ENCODE results near the gene PATL1. TPM values are rescaled to one million over a fixed set of nuclear protein-coding genes. Genes with fewer than 3 reads are reported as not detected.
A peak's percentile ranks its signal among the peaks of the same experiment; 100 is the strongest.
"Not testable (repeated sequence)": the region's sequence is repeated elsewhere in the genome, so short reads cannot be mapped to it uniquely, and the experiment has no call there.

The PATL1 gene
- total RNA-seq, 1 donor from 2014 or later = 15.3 TPM

DNA sequence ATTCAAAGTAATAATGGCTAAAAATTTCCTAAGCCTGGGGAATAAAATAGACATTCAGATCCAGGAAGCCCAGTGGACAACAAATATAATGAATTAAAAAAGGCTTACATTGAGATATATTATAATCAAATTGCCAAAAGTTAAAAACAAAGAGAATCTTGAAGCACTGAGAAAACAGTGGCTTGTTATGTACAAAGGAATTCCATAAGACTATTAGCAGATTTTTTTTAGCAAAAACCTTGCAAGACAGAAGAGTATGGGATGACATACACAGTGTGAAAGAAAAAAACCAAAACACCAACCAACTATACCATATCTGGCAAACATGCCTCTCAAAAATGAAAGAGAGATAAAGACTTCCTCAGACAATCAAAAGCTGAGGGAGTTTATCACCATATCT, 24.1 kb upstream of the PATL1 start:
- Histone ChIP-seq H3K9me3 (ENCODE audit: low read depth) (no peaks in the 10 kb centered on the region), H3K4me1 (no peaks in the 10 kb centered on the region), H3K79me2 (ENCODE audit: low read depth) (no peaks in the 10 kb centered on the region), H3K27ac (no peak overlapping the region), H3K4me3 (no peak overlapping the region), H3K9ac (no peak overlapping the region), H2AFZ (replicated peaks) (no peak overlapping the region), H4K20me1 (ENCODE audit: low read depth) (no peaks in the 10 kb centered on the region), H3K27me3 (no peaks in the 10 kb centered on the region), H3K36me3 (no peaks in the 10 kb centered on the region), H3F3A (ENCODE audit: low read depth) (no peaks in the 10 kb centered on the region), H3K4me2 (no peak overlapping the region)
- H3K4me1 Mint-ChIP-seq = no peaks in the 10 kb centered on the region
- H3K36me3 Mint-ChIP-seq = no peaks in the 10 kb centered on the region
- H3K4me3 Mint-ChIP-seq = no peak overlapping the region
- no peak for DNase-seq (ENCODE audit: low spot score)
- peaks cover 10% of the 10 kb centered on the region for H3K9me3 Mint-ChIP-seq
- peaks cover 2% of the 10 kb centered on the region for H3K27me3 Mint-ChIP-seq (ENCODE audit: insufficient read depth, low read depth)
- TF ChIP-seq EZH2phosphoT487 (IDR thresholded peaks at IDR 0.05) (no peak), EZH2 (IDR thresholded peaks at IDR 0.05) (no peak)
- TF ChIP-seq, protein P1, sequence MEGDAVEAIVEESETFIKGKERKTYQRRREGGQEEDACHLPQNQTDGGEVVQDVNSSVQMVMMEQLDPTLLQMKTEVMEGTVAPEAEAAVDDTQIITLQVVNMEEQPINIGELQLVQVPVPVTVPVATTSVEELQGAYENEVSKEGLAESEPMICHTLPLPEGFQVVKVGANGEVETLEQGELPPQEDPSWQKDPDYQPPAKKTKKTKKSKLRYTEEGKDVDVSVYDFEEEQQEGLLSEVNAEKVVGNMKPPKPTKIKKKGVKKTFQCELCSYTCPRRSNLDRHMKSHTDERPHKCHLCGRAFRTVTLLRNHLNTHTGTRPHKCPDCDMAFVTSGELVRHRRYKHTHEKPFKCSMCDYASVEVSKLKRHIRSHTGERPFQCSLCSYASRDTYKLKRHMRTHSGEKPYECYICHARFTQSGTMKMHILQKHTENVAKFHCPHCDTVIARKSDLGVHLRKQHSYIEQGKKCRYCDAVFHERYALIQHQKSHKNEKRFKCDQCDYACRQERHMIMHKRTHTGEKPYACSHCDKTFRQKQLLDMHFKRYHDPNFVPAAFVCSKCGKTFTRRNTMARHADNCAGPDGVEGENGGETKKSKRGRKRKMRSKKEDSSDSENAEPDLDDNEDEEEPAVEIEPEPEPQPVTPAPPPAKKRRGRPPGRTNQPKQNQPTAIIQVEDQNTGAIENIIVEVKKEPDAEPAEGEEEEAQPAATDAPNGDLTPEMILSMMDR (IDR thresholded peaks at IDR 0.05) = no peak
- no peak overlapping the region for H3K27ac Mint-ChIP-seq

DNA sequence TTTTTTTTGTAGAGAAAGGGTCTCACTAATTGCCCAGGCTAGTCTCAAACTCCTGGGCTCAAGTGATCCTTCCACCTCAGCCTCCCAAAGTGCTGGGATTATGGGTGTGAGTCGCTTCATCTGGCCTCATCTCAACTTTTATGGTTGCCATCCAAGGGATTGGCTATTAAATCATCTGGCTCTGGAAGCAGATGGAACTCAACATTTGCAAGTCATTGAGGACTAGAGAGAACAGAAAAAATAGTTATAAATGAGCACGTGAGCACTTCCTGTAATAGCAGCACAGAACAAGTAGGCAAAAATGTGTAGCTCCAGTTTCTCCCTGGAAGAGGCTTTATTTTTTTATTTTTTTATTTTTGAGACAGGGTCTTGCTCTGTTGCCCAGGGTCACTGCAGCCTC, 22.3 kb upstream of the PATL1 start:
- no peak overlapping the region for H3K27ac Mint-ChIP-seq
- no peaks in the 10 kb centered on the region for H3K36me3 ChIP-seq
- H3K9me3 Mint-ChIP-seq = peaks cover 10% of the 10 kb centered on the region

DNA sequence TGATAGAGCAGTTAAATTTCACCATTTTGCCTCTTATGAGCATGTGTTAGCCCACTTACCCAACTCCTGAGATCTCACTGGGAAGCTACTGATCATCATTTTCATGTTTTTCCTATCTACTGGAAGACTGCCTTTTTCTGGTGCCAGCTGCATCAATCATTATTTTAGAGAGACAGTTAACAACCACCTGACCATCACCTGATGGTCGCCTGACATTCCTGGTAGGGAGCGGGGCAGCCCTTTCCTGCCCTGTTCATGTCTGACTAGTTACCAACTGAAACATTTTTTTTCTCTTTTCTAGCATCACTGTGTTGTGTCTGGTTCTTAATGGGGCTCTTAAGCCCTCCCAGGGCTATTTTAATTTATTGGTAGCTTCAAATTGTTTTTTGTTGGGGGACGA, 20.2 kb upstream of the PATL1 start:
- no peaks in the 10 kb centered on the region for H3K36me3 ChIP-seq
- H3K27ac ChIP-seq = no peak overlapping the region
- H3K36me3 Mint-ChIP-seq = no peaks in the 10 kb centered on the region
- H3K9ac ChIP-seq = no peak overlapping the region
- DNase-seq (ENCODE audit: low spot score) = no peak
- H3K4me2 ChIP-seq = no peak overlapping the region
- H3K9me3 Mint-ChIP-seq = peaks cover 10% of the 10 kb centered on the region
- no peak overlapping the region for H3K4me3 ChIP-seq
- no peak overlapping the region for H3K27ac Mint-ChIP-seq
- H3F3A ChIP-seq (ENCODE audit: low read depth) = no peaks in the 10 kb centered on the region
- no peaks in the 10 kb centered on the region for H3K9me3 ChIP-seq (ENCODE audit: low read depth)
- H4K20me1 ChIP-seq (ENCODE audit: low read depth) = no peaks in the 10 kb centered on the region
- no peaks in the 10 kb centered on the region for H3K79me2 ChIP-seq (ENCODE audit: low read depth)
- no peak for TF ChIP-seq EZH2phosphoT487 (IDR thresholded peaks at IDR 0.05)
- TF ChIP-seq, protein P1 (IDR thresholded peaks at IDR 0.05) = no peak
- H3K4me1 ChIP-seq = no peaks in the 10 kb centered on the region
- no peaks in the 10 kb centered on the region for H3K4me1 Mint-ChIP-seq
- H3K27me3 Mint-ChIP-seq (ENCODE audit: insufficient read depth, low read depth) = peaks cover 2% of the 10 kb centered on the region
- H2AFZ ChIP-seq (replicated peaks) = no peak overlapping the region
- H3K4me3 Mint-ChIP-seq = no peak overlapping the region
- H3K27me3 ChIP-seq = peaks cover 14% of the 10 kb centered on the region

More for the DNA sequence above, 22.3 kb upstream of the PATL1 start:
- Histone ChIP-seq H3K4me3 (no peak overlapping the region), H3K9ac (no peak overlapping the region), H3K4me2 (no peak overlapping the region), H3K4me1 (no peaks in the 10 kb centered on the region), H3K79me2 (ENCODE audit: low read depth) (no peaks in the 10 kb centered on the region), H3K27me3 (no peaks in the 10 kb centered on the region), H3K9me3 (ENCODE audit: low read depth) (no peaks in the 10 kb centered on the region), H3F3A (ENCODE audit: low read depth) (no peaks in the 10 kb centered on the region), H4K20me1 (ENCODE audit: low read depth) (no peaks in the 10 kb centered on the region), H2AFZ (replicated peaks) (no peak overlapping the region), H3K27ac (no peak overlapping the region)
- DNase-seq (ENCODE audit: low spot score) = no peak
- TF ChIP-seq EZH2phosphoT487 (IDR thresholded peaks at IDR 0.05) (no peak), EZH2 (IDR thresholded peaks at IDR 0.05) (no peak)
- TF ChIP-seq, protein P1 (IDR thresholded peaks at IDR 0.05) = no peak
- Mint-ChIP-seq H3K4me1 (no peaks in the 10 kb centered on the region), H3K4me3 (no peak overlapping the region), H3K27me3 (ENCODE audit: insufficient read depth, low read depth) (peaks cover 2% of the 10 kb centered on the region), H3K36me3 (no peaks in the 10 kb centered on the region)

DNA sequence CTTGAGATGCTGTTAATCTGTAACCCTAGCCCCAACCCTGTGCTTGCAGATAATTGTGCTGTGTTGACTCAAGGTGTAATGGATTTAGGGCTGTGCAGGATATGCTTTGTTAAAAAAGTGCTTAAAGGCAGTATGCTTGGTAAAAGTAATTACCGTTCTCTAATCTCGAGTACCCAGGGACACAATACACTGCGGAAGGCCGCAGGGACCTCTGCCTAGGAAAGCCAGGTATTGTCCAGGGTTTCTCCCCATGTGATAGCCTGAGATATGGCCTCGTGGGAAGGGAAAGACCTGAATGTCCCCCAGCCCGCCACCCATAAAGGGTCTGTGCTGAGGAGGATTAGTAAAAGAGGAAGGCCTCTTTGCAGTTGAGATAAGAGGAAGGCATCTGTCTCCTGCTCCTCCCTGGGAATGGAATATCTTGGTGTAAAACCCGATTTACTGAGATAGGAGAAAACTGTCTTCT, 12.5 kb upstream of the PATL1 start:
- H3K27ac Mint-ChIP-seq; H3K4me1 Mint-ChIP-seq; H3K9me3 Mint-ChIP-seq; H3K4me3 Mint-ChIP-seq; H3K4me1 ChIP-seq; H3K79me2 ChIP-seq (ENCODE audit: low read depth); H3K36me3 ChIP-seq; H3K36me3 Mint-ChIP-seq; H3F3A ChIP-seq (ENCODE audit: low read depth); H3K27me3 Mint-ChIP-seq (ENCODE audit: insufficient read depth, low read depth); H4K20me1 ChIP-seq (ENCODE audit: low read depth); H3K9me3 ChIP-seq (ENCODE audit: low read depth); H3K4me3 ChIP-seq; H3K27ac ChIP-seq; H3K9ac ChIP-seq: not testable (repeated sequence)
- Histone ChIP-seq H3K4me2 (peak overlapping the region; percentile 21), H2AFZ (replicated peaks) (peak overlapping the region; percentile 28), H3K27me3 (peaks cover 14% of the 10 kb centered on the region)
- peak; percentile 12 for DNase-seq (ENCODE audit: low spot score)
